Breast epithelium (tissue), 3 donors: ENCODE results near the gene ZNG1E.
"Not testable (repeated sequence)": the region's sequence is repeated elsewhere in the genome, so short reads cannot be mapped to it uniquely, and the experiment has no call there.

Source experiments
- POLR2A ChIP-seq: fragments of 450-650 bp; IDR thresholded peaks from one replicate; pipeline ENCODE4 v1.6.1; 2016; ENCODE audit warnings: antibody characterized with exemption, mild to moderate bottlenecking, moderate library complexity
- POLR2AphosphoS5 ChIP-seq, 3 donors: sonication (generic); formaldehyde crosslinking; IDR thresholded peaks; one replicate each; pipeline ENCODE4 v1.6.1; 2017; ENCODE audit warnings: antibody characterized with exemption in 3 of 3
- TF ChIP-seq, protein P1 (sequence below), 3 donors: fragments of 450-650 bp; IDR thresholded peaks; one replicate each; pipeline ENCODE4 v1.5.1; 2016 to 2017; ENCODE audit warnings: antibody characterized with exemption in 3 of 3, mild to moderate bottlenecking in 3 of 3, moderate library complexity in 3 of 3

DNA sequence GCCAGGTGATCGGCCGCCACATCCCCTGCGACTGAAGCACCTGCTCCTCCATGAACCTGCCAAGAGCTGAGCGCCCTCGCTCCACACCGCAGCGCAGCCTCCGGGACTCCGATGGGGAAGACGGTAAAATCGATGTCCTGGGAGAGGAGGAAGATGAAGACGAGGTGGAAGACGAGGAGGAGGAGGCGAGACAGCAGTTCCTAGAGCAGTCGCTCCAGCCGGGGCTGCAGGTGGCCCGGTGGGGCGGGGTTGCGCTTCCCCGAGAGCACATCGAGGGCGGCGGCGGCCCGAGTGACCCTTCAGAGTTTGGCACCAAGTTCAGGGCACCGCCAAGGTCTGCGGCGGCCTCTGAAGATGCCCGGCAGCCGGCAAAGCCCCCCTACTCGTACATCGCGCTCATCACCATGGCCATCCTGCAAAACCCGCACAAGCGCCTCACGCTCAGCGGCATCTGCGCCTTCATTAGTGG is 61.4 kb downstream of the ZNG1E start, which contains the start of gene FOXD4L4:
- TF ChIP-seq POLR2A; POLR2AphosphoS5 (IDR thresholded peaks at IDR 0.05): not testable (repeated sequence)
- TF ChIP-seq, protein P1, sequence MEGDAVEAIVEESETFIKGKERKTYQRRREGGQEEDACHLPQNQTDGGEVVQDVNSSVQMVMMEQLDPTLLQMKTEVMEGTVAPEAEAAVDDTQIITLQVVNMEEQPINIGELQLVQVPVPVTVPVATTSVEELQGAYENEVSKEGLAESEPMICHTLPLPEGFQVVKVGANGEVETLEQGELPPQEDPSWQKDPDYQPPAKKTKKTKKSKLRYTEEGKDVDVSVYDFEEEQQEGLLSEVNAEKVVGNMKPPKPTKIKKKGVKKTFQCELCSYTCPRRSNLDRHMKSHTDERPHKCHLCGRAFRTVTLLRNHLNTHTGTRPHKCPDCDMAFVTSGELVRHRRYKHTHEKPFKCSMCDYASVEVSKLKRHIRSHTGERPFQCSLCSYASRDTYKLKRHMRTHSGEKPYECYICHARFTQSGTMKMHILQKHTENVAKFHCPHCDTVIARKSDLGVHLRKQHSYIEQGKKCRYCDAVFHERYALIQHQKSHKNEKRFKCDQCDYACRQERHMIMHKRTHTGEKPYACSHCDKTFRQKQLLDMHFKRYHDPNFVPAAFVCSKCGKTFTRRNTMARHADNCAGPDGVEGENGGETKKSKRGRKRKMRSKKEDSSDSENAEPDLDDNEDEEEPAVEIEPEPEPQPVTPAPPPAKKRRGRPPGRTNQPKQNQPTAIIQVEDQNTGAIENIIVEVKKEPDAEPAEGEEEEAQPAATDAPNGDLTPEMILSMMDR (IDR thresholded peaks at IDR 0.05) = not testable (repeated sequence)
